Smooth muscle cell (in vitro differentiated cells): ENCODE data around the gene MGRN1. TPM values are rescaled to one million over a fixed set of nuclear protein-coding genes. Genes with fewer than 3 reads are reported as not detected.

ENCODE experiments used
- DNase-seq: peaks from one replicate; lab custom pipeline; 2025; ENCODE audit not compliant: unreplicated experiment; lab: John Stamatoyannopoulos, UW
- H2AFZ ChIP-seq: fragments of 200-600 bp; sonication (generic); 2 replicates; pipeline ENCODE4 v1.6.0; 2016; ENCODE audit warnings: antibody characterized with exemption, low read depth, mild to moderate bottlenecking
- H3F3A ChIP-seq: fragments of 200-600 bp; sonication (generic); 2 replicates; pipeline ENCODE4 v1.6.0; 2017; ENCODE audit warnings: antibody characterized with exemption, low read depth
- H3K27ac ChIP-seq: fragments of 200-600 bp; sonication (generic); 2 replicates; pipeline ENCODE4 v1.5.1; 2016; ENCODE audit warnings: low read depth, mild to moderate bottlenecking
- H3K27me3 ChIP-seq: fragments of 200-600 bp; sonication (generic); 2 replicates; pipeline ENCODE4 v1.6.1; 2016; ENCODE audit warnings: low read depth, mild to moderate bottlenecking
- H3K36me3 ChIP-seq: fragments of 200-600 bp; sonication (generic); 2 replicates; pipeline ENCODE4 v1.5.1; 2016; ENCODE audit warnings: low read depth
- H3K4me1 ChIP-seq: fragments of 200-600 bp; sonication (generic); 2 replicates; pipeline ENCODE4 v1.5.1; 2016; ENCODE audit warnings: low read depth
- H3K4me2 ChIP-seq: fragments of 200-600 bp; sonication (generic); 2 replicates; pipeline ENCODE4 v1.6.0; 2016; ENCODE audit warnings: mild to moderate bottlenecking
- H3K4me3 ChIP-seq: fragments of 200-600 bp; sonication (generic); 2 replicates; pipeline ENCODE4 v1.5.1; 2016; ENCODE audit warnings: mild to moderate bottlenecking
- H3K79me2 ChIP-seq: fragments of 200-600 bp; sonication (generic); 2 replicates; pipeline ENCODE4 v1.6.0; 2016; ENCODE audit warnings: low read depth, mild to moderate bottlenecking
- H3K9ac ChIP-seq: fragments of 200-600 bp; sonication (generic); 2 replicates; pipeline ENCODE4 v1.6.0; 2016; ENCODE audit warnings: low read depth
- H3K9me3 ChIP-seq: fragments of 200-600 bp; sonication (generic); replicated peaks from 2 replicates; pipeline ENCODE4 v1.5.1; 2016; ENCODE audit warnings: low read depth
- H4K20me1 ChIP-seq: fragments of 200-600 bp; sonication (generic); 2 replicates; pipeline ENCODE4 v1.6.0; 2016; ENCODE audit warnings: low read depth
- CTCF ChIP-seq: fragments of 200-600 bp; sonication (generic); IDR thresholded peaks from 2 replicates; pipeline ENCODE4 v1.5.1; 2017; ENCODE audit warnings: borderline replicate concordance, mild to moderate bottlenecking, antibody characterized with exemption; ENCODE audit not compliant: insufficient read depth, poor library complexity, severe bottlenecking
- WGBS: methylation state at CpG from one replicate; pipeline ENCODE4 v1.1.7; 2016; ENCODE audit warnings: low lambda C conversion rate; 5-methylcytosine and 5-hydroxymethylcytosine counted together
- polyA plus RNA-seq: library from polyadenylated mRNA; unstranded; fragments of >200 nt; fragmentation: Nextera tagmentation; extraction: Ambion mirVana; gene quantifications from 2 replicates; pipeline ENCODE4 v1.2.1, GENCODE V29; 2016
- total RNA-seq: library from RNA; depleted of rRNA; stranded (reverse); fragments of >200 nt; gene quantifications from 2 replicates; pipeline ENCODE4 v1.2.3, GENCODE V29; 2014

MGRN1 gene
- total and polyA plus RNA-seq, 2 experiments from 2014 or later: 22.0 to 23.2 TPM

GRCh38 chr16:4668313-4668960, 43.8 kb downstream of the MGRN1 start:
- no peak for TF ChIP-seq CTCF
- Histone ChIP-seq H3K27me3 (no peaks in the 10 kb centered on the region), H4K20me1 (peaks cover 34% of the 10 kb centered on the region), H3K4me2 (no peak overlapping the region), H3K4me3 (no peak overlapping the region), H3K9me3 (no peaks in the 10 kb centered on the region), H2AFZ (no peak overlapping the region), H3F3A (no peaks in the 10 kb centered on the region), H3K9ac (no peak overlapping the region), H3K4me1 (no peaks in the 10 kb centered on the region), H3K36me3 (peaks cover 11% of the 10 kb centered on the region), H3K27ac (no peak overlapping the region), H3K79me2 (no peaks in the 10 kb centered on the region)
- no peak for DNase-seq
- 95% methylated on average over 10 of the region's 10 CpGs for WGBS

- Histone ChIP-seq H3K79me2 (no peaks in the 10 kb centered on the region), H3K27me3 (no peaks in the 10 kb centered on the region), H3K4me3 (no peak overlapping the region), H3K4me1 (no peaks in the 10 kb centered on the region), H3K27ac (no peak overlapping the region), H3K4me2 (no peak overlapping the region), H3K36me3 (peaks cover 10% of the 10 kb centered on the region), H3K9me3 (no peaks in the 10 kb centered on the region), H4K20me1 (peaks cover 34% of the 10 kb centered on the region), H3F3A (no peaks in the 10 kb centered on the region), H3K9ac (no peak overlapping the region), H2AFZ (no peak overlapping the region)
- DNase-seq: no peak
- no peak for TF ChIP-seq CTCF
- 96% methylated on average over 33 of the region's 33 CpGs for WGBS
These were observed 48.9 kb downstream of the MGRN1 start for GRCh38 chr16:4673387-4674046.

- WGBS: 95% methylated on average over 9 of the region's 9 CpGs
- no peak overlapping the region for H3K9ac ChIP-seq
These were observed 50.4 kb downstream of the MGRN1 start for GRCh38 chr16:4674926-4675530.

More at GRCh38 chr16:4674926-4675530, 50.4 kb downstream of the MGRN1 start:
- no peak overlapping the region for H3K4me2 ChIP-seq
- H3K9me3 ChIP-seq: no peaks in the 10 kb centered on the region
- no peaks in the 10 kb centered on the region for H3K4me1 ChIP-seq
- H3K79me2 ChIP-seq: no peaks in the 10 kb centered on the region
- no peaks in the 10 kb centered on the region for H3F3A ChIP-seq
- H3K27me3 ChIP-seq: no peaks in the 10 kb centered on the region
- H3K36me3 ChIP-seq: peaks cover 4% of the 10 kb centered on the region
- DNase-seq: no peak
- no peak for TF ChIP-seq CTCF
- H2AFZ ChIP-seq: no peak overlapping the region
- H4K20me1 ChIP-seq: peaks cover 46% of the 10 kb centered on the region
- no peak overlapping the region for H3K4me3 ChIP-seq
- no peak overlapping the region for H3K27ac ChIP-seq
